ENCODE data around the gene LDB3. TPM values are rescaled to one million over a fixed set of nuclear protein-coding genes. Genes with fewer than 3 reads are reported as not detected.

LDB3 gene
- total RNA-seq, 1 experiment from 2014 or later, result 0.20 TPM

GRCh38 chr10:86671419-86671818 lies 3.1 kb downstream of the LDB3 start:
- DNase-seq (ENCODE audit: low read depth, low spot score) (no peak), ATAC-seq (no peak)
- intact Hi-C loops (cut with micrococcal nuclease), result no loop called here
- no peaks in the 10 kb centered on the region for H4K20me1 ChIP-seq (ENCODE audit: insufficient read depth)
- RAD21 ChIA-PET (ENCODE audit: low non-redundant PET in 1 of 2, low total read pairs in 2 of 2, uncharacterized antibody in 2 of 2, unreplicated experiment in 2 of 2), result interaction anchor here in 1 of 2 experiments (0.5 kb wide), 1 partner anchor 270 kb away, joined by 3 read pairs; no protein-coding TSS in a partner anchor
- no peak overlapping the region for H3K4me2 ChIP-seq (ENCODE audit: low read length)
- no peaks in the 10 kb centered on the region for H3K36me3 ChIP-seq (ENCODE audit: control insufficient read depth in 1 of 2, insufficient read depth in 2 of 2, low read length in 2 of 2)
- H3K9me3 ChIP-seq (ENCODE audit: control insufficient read depth in 1 of 2, insufficient read depth in 1 of 2, low read depth in 1 of 2, low read length in 2 of 2), result no peaks in the 10 kb centered on the region
- H3K27ac ChIP-seq (ENCODE audit: low read depth, low read length), result no peak overlapping the region
- H3K79me2 ChIP-seq (ENCODE audit: insufficient read depth, low read length), result no peaks in the 10 kb centered on the region
- H3K27me3 ChIP-seq (ENCODE audit: insufficient read depth, low read length), result no peaks in the 10 kb centered on the region
- no TSS peak for BruUV-seq (replicated peaks)
- no peak overlapping the region for H3K9ac ChIP-seq (ENCODE audit: low read length)
- TF ChIP-seq REST (IDR thresholded peaks at IDR 0.05; ENCODE audit: low read depth), result no peak
- no peak for TF ChIP-seq CBX3 (IDR thresholded peaks at IDR 0.05; ENCODE audit: low read depth)
- TF ChIP-seq MAX (IDR thresholded peaks at IDR 0.05), result no peak
- TF ChIP-seq JUND (IDR thresholded peaks at IDR 0.05), result no peak
- no peak for TF ChIP-seq CTCF (IDR thresholded peaks at IDR 0.05 in 2 of 3, conservative IDR thresholded peaks at IDR 0.05 in 1 of 3; ENCODE audit: borderline replicate concordance in 1 of 3, insufficient read depth in 1 of 3, low read depth in 2 of 3, low read length in 2 of 3)
- TF ChIP-seq SP1 (IDR thresholded peaks at IDR 0.05; ENCODE audit: low read depth), result no peak
- TF ChIP-seq POLR2AphosphoS5 (IDR thresholded peaks at IDR 0.05; ENCODE audit: low read depth, low read length), result no peak
- no peak for TF ChIP-seq EGR1 (IDR thresholded peaks at IDR 0.05; ENCODE audit: low read depth)
- TF ChIP-seq ATF3 (IDR thresholded peaks at IDR 0.05), result no peak
- POLR2A ChIA-PET, result no interaction called here
- no peak overlapping the region for H3K4me3 ChIP-seq (replicated peaks in 1 of 2; ENCODE audit: low read depth in 1 of 2, low read length in 2 of 2)
- CTCF ChIA-PET, result no interaction called here
- no peak overlapping the region for H2AFZ ChIP-seq (ENCODE audit: low read depth, low read length, poor library complexity, severe bottlenecking)
- H3K9me2 ChIP-seq (ENCODE audit: insufficient read depth), result no peaks in the 10 kb centered on the region
- peaks cover 9 to 33% of the 10 kb centered on the region in 2 experiments for H3K4me1 ChIP-seq (ENCODE audit: control insufficient read depth in 1 of 2, insufficient read depth in 2 of 2, low read length in 2 of 2)

All from HCT116 (cell line).